ENCODE data around the gene DUSP22. TPM values are rescaled to one million over a fixed set of nuclear protein-coding genes. Genes with fewer than 3 reads are reported as not detected.

Gene DUSP22
- total and polyA plus RNA-seq, 9 of the 15 experiments (the other 6 are each of a cell fraction or from before 2014, with no cell fraction given) = 9.3 to 19.4 (median 11.8) TPM

GRCh38 chr6:331622-332521 is 39.6 kb downstream of the DUSP22 start (continued):
- peak in 1 of 3 experiments; percentile 20 for TF ChIP-seq YY1 (IDR thresholded peaks at IDR 0.05; ENCODE audit: borderline replicate concordance in 1 of 3, control insufficient read depth in 1 of 3, extremely low read depth in 1 of 3, insufficient read depth in 3 of 3, insufficient read length in 1 of 3, insufficient replicate concordance in 2 of 3, low read depth in 1 of 3, low read length in 2 of 3)
- TF ChIP-seq EGR1 (conservative IDR thresholded peaks at IDR 0.05) = peak; percentile 48; the same call in 1 of the 2 replicates

GRCh38 chr6:332671-333070 is 40.4 kb downstream of the DUSP22 start:
- H3K27ac ChIP-seq (ENCODE audit: extremely low read depth, low read depth, low read length) = no peak overlapping the region
- H3K9ac ChIP-seq (ENCODE audit: insufficient read depth in 1 of 2, low read depth in 2 of 2, low read length in 2 of 2) = no peak overlapping the region
- intact Hi-C loops (cut with micrococcal nuclease) = no loop called here
- BruUV-seq (replicated peaks) = no TSS peak
- H4K20me1 ChIP-seq (replicated peaks; ENCODE audit: control insufficient read depth, insufficient read depth, low read length) = peaks cover 22% of the 10 kb centered on the region
- no peak overlapping the region for H2AFZ ChIP-seq (ENCODE audit: low read depth, low read length)
- peaks cover 2 to 21% of the 10 kb centered on the region in 2 experiments; a peak in 4 of 5 replicates for H3K27me3 ChIP-seq (ENCODE audit: control insufficient read depth in 2 of 2, insufficient read depth in 2 of 2, low read length in 2 of 2)
- no peaks in the 10 kb centered on the region for H3K9me1 ChIP-seq (ENCODE audit: control insufficient read depth, insufficient read depth, low read length)
- H3K79me2 ChIP-seq (ENCODE audit: control insufficient read depth, insufficient read depth, low read length) = no peaks in the 10 kb centered on the region
- H3K4me3 ChIP-seq = no peak overlapping the region
- DNase-seq (ENCODE audit: extremely low read depth in 1 of 4, low spot score in 3 of 4) (no peak), FAIRE-seq (no peak), ATAC-seq (no peak)
- no peak for TF ChIP-seq DIDO1 (tag; IDR thresholded peaks at IDR 0.05; ENCODE audit: low read depth)
- TF ChIP-seq ATF3 (IDR thresholded peaks at IDR 0.05) = peak; percentile 17; the same call in 1 of the 2 replicates
- TF ChIP-seq ATF3 (CRISPR knock-in tag; conservative IDR thresholded peaks at IDR 0.05) = no peak
- no peak for TF ChIP-seq SUPT5H (IDR thresholded peaks at IDR 0.05)
- H3K9me3 ChIP-seq (replicated peaks; ENCODE audit: control insufficient read depth, insufficient read depth, low read depth, low read length) = no peaks in the 10 kb centered on the region
- CTCF ChIA-PET (ENCODE audit: low intra/inter-chr PET ratio) = no interaction called here
- POLR2A ChIA-PET = interaction anchor here (0.8 to 3.9 kb wide), 5 partner anchors 9 to 39 kb away, joined by 3 to 15 read pairs (median 4); no protein-coding TSS in a partner anchor
- in situ Hi-C loops (cut with MboI) = no loop called here
- H3K36me3 ChIP-seq (ENCODE audit: control insufficient read depth, insufficient read depth, low read length) = no peaks in the 10 kb centered on the region
- H3K4me1 ChIP-seq (replicated peaks in 1 of 2; ENCODE audit: control insufficient read depth in 2 of 2, insufficient read depth in 2 of 2, low read length in 2 of 2) = peaks cover 0 to 3% of the 10 kb centered on the region in 2 experiments; a peak in 1 of 5 replicates
- 18% methylated on average over 7 of the region's 7 CpGs for WGBS (ENCODE audit: insufficient coverage, low coverage, missing lambda C conversion rate)
- H3K4me2 ChIP-seq (ENCODE audit: insufficient read depth, low read length) = no peak overlapping the region
